C4-2B (cell line): ENCODE data around the gene CHURC1.

ENCODE experiments used
- H3K27ac ChIP-seq: fragments of 450-650 bp; 2 replicates; pipeline ENCODE4 v1.5.1; 2017
- CTCF ChIP-seq: fragments of 450-650 bp; conservative IDR thresholded peaks from 2 replicates; pipeline ENCODE4 v1.5.1; 2017; ENCODE audit warnings: mild to moderate bottlenecking
- ZFX ChIP-seq: fragments of 450-650 bp; IDR thresholded peaks from 2 replicates; pipeline ENCODE4 v1.6.1; 2017

The CHURC1 gene

GRCh38 chr14:64939817-64940190 is 25.5 kb downstream of the CHURC1 start:
- TF ChIP-seq ZFX: no peak
- H3K27ac ChIP-seq: no peak overlapping the region

- no peak for TF ChIP-seq ZFX
- TF ChIP-seq CTCF: no peak
- H3K27ac ChIP-seq: no peak overlapping the region
Observed at GRCh38 chr14:64940336-64940910, 26.2 kb downstream of the CHURC1 start.

GRCh38 chr14:64942531-64943111 is 28.4 kb downstream of the CHURC1 start, which contains the start of gene GPX2:
TSS of gene GPX2 (minus strand) at chr14:64942745. CDS start at chr14:64942726, 19 bp downstream.
- no peak within 1 kb of the TSS for H3K27ac ChIP-seq
- TF ChIP-seq ZFX (no peak), CTCF (no peak)

GRCh38 chr14:64943556-64943955 is 29.3 kb downstream of the CHURC1 start:
- no peak overlapping the region for H3K27ac ChIP-seq
- no peak for TF ChIP-seq ZFX
- no peak for TF ChIP-seq CTCF

- TF ChIP-seq CTCF: no peak
- no peak for TF ChIP-seq ZFX
- no peak overlapping the region for H3K27ac ChIP-seq
Observed at GRCh38 chr14:64944041-64944440, 29.8 kb downstream of the CHURC1 start.

GRCh38 chr14:64944861-64945260 is 30.6 kb downstream of the CHURC1 start:
- H3K27ac ChIP-seq: no peak overlapping the region

GRCh38 chr14:64945431-64946178 is 31.4 kb downstream of the CHURC1 start:
- TF ChIP-seq CTCF (no peak), ZFX (no peak)
- no peak overlapping the region for H3K27ac ChIP-seq

More at GRCh38 chr14:64944861-64945260, 30.6 kb downstream of the CHURC1 start:
- TF ChIP-seq CTCF (no peak), ZFX (no peak)
